Fibroblast of peridontal ligament (primary cell): ENCODE results near the gene NAA38.
"Not testable (repeated sequence)": the region's sequence is repeated elsewhere in the genome, so short reads cannot be mapped to it uniquely, and the experiment has no call there.

Experiments
- DNase-seq: peaks from one replicate; pipeline ENCODE4 v3.0.0-alpha.2; 2010; ENCODE audit errors: extremely low read depth

NAA38 gene

GRCh38 chr17:7882068-7882467 lies 24.7 kb upstream of the NAA38 start:
- no peak for DNase-seq

GRCh38 chr17:7881276-7882054 lies 24.1 kb upstream of the NAA38 start:
- DNase-seq, result no peak

GRCh38 chr17:7880076-7880868 lies 22.9 kb upstream of the NAA38 start:
- DNase-seq, result no peak

GRCh38 chr17:7878234-7878633 lies 20.9 kb upstream of the NAA38 start:
- DNase-seq, result no peak

GRCh38 chr17:7875804-7876370 lies 18.5 kb upstream of the NAA38 start:
- no peak for DNase-seq

DNA sequence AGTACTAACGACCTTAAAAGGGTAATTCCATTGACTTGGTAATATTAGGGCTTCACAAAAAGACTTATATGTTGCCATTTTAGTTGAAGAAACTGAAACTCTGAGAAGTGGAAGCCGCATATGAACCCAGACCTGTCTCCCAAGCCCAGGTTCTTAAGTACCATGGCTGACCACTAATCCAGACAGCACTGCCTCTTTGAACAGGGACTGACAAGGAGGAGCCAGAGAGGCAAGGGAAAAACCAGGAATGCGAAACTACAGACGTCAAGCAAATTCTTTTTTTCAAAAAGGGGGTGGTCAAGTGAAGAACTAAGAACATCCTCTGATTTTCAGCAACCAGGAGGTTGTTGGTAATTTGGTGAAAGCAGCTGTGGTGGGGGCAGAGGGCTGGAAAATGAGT lies 15.7 kb upstream of the NAA38 start:
- DNase-seq, result no peak

DNA sequence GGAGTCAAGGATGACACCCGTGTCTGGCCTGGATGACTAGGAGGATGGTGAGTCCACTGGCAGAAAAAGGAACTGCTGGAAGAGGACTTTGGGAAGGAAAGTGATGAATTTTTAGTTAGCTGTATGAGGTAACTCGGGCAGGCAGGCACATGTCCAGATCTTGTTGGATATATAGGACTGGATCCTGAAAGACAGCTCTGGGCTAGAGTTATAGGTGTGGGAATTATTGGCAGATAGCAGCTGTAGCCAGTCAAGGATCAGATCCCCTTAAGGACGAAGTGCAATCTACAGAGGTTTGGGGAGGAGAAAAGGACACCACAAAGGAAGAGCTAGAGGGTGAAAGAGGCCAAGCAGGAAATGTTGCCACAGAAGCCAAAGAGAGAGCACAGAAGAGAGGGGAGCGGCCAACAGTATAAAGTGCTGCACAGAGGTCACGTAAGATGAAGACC lies 10.5 kb upstream of the NAA38 start:
- no peak for DNase-seq

- DNase-seq, result no peak
These were observed 7.8 kb upstream of the NAA38 start for GRCh38 chr17:7864995-7865650.

- not testable (repeated sequence) for DNase-seq
These were observed 7.0 kb upstream of the NAA38 start for GRCh38 chr17:7864384-7864783.

DNA sequence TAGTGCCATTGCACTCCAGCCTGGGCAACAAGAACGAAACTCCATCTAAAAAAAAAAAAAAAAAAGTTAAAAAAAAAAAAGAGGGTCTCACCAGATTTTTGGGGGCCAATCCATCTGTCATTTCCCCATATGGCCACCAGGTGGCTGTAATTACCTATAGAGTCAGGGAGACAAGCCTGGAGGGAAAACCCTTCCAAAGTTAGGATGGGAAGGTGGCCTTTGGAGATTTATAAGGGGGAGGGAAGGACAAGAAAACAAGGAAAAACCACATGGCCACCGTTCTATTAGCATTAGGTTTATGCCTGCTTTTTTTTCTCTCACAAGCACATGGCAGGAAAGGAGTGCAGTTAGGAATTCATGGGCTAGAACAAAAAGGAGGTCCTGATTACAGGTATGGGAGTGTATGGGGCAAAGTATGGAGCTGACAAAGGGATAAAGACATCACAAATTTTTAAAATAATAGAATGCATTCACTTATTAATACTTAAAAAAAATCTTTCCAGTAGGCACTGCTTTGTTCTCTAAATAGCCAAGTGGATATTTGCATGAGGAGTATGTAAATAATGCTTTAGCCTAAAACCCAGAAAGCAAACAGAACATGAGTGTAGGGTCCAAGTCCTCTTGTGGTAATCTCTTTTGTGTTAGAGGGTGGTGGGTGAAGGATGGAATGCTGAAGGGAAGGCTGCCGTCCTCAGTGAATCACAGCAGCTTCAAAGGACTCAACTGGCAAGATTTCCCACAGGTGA lies 5.5 kb upstream of the NAA38 start:
- peak; percentile 67 for DNase-seq

DNA sequence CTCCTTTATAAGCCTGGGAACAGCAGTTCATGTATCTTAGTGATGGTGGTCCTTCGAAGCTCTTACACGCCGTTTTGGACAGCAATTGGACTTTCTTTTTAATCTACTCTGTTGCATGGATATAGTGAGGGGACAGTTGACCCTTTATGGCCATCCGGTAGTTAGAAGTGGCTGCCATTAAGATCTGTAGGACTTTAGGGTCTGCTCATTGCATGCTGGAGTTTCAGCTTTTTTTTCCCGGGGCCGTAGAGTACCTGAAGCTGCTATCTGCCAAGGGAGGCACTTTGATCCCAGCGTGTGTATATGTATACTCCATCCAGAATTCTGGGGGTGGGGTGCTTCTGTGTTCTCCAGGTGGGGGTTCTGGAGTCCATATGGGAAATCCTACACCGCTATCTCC lies 1.7 kb upstream of the NAA38 start:
- no peak for DNase-seq

DNA sequence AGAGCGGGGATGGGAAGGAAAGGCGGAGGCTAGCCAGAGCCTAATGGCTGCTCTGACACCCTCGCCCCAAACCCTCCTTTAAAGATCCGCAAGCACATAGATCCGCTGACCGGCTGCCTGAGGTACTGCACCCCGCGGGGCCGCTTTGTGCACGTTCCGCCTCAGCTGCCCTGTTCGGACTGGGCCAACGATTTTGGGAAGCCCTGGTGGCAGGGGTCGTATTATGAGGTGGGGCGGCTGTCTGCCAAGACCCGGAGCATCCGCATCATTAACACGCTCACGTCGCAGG lies 1.1 kb upstream of the NAA38 start:
- peak; percentile 54 for DNase-seq

DNA sequence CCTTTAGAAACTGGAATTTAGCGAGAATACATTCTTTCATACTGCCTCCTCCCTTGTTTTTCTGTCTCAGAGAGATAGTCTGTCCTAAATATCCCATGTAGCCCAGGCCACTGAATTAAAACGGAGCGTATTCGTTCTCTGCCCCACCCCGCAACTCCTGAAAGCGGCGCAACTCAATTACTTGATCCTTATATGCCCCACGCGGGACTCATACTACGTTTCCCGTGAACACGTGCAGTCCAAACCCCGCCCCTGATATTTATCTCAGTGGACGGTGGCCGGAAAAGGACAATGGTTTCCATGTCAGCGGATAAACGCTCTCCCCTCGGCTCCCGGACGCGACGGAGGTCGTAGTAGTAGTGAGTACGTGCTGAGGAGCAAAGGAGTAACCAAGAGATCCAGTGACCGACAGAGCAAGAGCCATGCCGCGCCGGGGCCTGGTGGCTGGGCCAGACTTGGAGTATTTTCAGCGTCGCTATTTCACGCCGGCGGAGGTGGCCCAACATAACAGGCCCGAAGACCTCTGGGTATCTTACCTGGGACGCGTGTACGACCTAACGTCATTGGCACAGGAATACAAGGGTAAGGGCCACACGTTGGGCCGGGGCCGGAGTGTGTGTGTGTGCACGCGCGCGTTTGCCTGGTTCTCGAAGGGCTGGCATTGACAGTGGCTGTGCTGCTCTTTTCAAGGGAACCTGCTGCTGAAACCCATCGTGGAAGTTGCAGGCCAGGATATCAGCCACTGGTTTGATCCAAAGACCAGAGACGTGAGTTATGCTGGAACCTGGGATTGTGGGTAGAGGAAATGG lies 558 bp upstream of the NAA38 start, which contains the start of gene CYB5D1:
Gene CYB5D1, plus strand, starts transcription at position 291 of the 809 bp plus-strand sequence. Its CDS starts 132 bp downstream, at position 423.
- peak; percentile 95 for DNase-seq

DNA sequence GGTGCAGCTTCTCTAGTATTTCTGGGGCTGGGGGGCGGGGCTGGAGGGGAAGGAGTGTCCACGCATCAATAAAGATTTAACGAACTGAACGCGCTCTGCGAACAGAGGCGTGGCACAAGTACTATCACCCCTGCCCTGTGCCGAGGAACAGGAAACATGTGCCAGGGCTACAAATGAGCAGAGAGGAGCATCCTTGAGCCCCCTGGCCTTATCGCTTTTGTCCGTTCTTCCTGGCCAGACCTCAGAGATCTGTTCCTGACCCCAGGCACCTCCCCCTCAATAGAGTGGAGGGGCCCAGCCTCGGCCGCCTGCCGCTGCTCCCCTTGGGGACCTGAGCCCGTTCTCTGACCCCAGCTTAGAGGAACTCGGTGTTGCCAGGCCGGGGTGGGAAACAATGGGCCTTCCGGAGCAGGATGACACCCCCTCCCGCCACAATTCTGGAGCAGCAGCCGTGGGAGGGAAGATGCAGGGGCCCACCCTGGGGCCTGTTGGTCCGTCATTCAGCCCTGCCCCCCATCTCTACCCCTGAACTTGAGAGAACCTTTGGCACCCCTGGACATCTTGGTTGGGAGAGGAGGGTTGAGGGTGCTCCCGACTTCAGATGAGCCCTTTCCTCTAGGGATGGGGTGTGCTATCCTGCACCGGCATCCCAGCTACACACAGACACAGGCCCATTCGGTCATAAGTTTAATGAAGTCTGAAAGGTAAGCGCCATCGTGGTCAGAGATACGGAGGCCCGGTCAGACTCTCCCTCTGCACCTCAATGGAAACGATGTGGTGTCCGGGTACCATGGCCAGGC lies 1.1 kb downstream of the NAA38 start:
- no peak for DNase-seq

DNA sequence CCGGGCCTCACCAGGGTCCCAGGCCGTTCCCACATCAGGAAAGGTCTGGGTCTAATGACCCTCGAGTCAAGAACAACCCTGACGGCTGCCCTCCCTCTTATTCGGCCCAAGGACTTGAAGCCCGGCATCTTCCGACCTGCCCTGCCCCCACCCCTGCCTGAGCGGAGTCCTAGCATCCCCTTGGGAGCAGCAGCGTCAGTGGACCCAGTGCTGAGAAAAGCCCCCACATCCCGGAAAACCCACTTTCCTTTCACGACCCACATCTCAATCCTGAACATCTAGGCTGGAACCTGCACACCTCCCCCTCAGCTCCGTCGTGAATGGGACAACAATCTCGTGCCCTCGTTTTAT lies 1.7 kb downstream of the NAA38 start:
- DNase-seq, result no peak

GRCh38 chr17:7854851-7855659 lies 2.3 kb downstream of the NAA38 start, which contains the start of gene TMEM88:
Gene TMEM88, plus strand, starts transcription at chr17:7855066. Its CDS starts 9 bp downstream, at chr17:7855075.
- DNase-seq, result no peak

GRCh38 chr17:7854078-7854777 lies 3.1 kb downstream of the NAA38 start:
- no peak for DNase-seq

DNA sequence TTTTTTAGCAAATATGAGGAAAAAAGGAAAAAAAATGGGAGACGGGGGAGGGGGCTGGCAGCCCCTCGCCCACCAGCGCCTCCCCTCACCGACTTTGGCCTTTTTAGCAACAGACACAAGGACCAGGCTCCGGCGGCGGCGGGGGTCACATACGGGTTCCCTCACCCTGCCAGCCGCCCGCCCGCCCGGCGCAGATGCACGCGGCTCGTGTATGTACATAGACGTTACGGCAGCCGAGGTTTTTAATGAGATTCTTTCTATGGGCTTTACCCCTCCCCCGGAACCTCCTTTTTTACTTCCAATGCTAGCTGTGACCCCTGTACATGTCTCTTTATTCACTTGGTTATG lies 3.7 kb downstream of the NAA38 start:
- DNase-seq, result no peak
